Skin epidermis (tissue), 12 donors: Measurements from ENCODE around the gene CPED1.
"Not testable (repeated sequence)": the region's sequence is repeated elsewhere in the genome, so short reads cannot be mapped to it uniquely, and the experiment has no call there.

Source experiments
- H3K27ac ChIP-seq, 21 experiments: fragments of 200-600 bp; sonication (generic) in 11 of 21; one replicate each; pipeline ENCODE4 v1.5.0; 2020; ENCODE audit warnings: mild to moderate bottlenecking in 3 of 21, inconsistent platforms in 2 of 21, moderate library complexity in 2 of 21
- H3K4me3 ChIP-seq, 7 experiments: fragments of 200-600 bp; sonication (generic) in 2 of 7; one replicate each; pipeline ENCODE4 v1.5.0; 2020; ENCODE audit warnings: inconsistent platforms in 2 of 7, mild to moderate bottlenecking in 2 of 7, moderate library complexity in 1 of 7

CPED1 gene

GRCh38 chr7:121252523-121253235 lies 264.2 kb downstream of the CPED1 start:
- H3K27ac ChIP-seq, H3K4me3 ChIP-seq: not testable (repeated sequence)

DNA sequence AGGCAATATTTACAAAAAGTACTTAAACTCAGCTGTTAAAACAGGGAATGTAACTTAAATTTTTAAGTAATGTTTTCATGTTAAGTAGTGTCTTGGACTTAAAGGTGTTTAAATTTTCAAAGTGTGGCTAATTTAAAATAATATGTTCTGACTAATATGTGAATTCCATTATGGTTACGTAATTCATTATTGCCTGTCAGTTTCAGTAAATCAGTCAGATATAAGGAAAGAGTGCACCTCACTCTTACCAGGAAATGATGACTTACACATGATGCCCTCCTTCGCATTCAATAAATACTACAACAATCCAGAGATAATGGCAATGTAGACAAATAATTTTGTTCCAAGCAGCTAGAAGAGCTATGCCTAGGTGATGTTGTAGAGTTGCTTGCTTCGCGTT lies 271.3 kb downstream of the CPED1 start:
- no peak overlapping the region for H3K27ac ChIP-seq
- H3K4me3 ChIP-seq: no peak overlapping the region

- Histone ChIP-seq H3K27ac (no peak overlapping the region), H3K4me3 (no peak overlapping the region)
Measured at GRCh38 chr7:121261207-121261884, 272.8 kb downstream of the CPED1 start.

DNA sequence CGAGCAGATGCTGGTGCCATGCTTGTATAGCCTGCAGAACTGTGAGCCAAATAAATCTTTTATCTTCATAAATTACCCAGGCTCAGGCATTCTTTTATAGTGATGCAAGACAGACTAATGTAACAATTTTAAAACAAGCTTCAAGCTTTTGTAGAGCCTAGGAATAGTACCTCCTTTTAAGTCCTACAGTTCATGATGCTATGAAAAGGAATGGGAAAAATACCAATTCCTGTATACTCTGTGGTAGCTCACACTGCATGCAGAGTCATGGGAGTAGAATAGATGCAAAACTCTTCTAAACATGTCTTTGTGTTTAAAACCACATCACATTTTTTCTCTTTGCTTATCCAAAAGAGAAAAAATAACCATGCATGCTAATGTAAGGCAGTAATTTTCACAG lies 273.7 kb downstream of the CPED1 start:
- H3K4me3 ChIP-seq: no peak overlapping the region
- H3K27ac ChIP-seq: no peak overlapping the region

GRCh38 chr7:121262969-121263368 lies 274.5 kb downstream of the CPED1 start:
- Histone ChIP-seq H3K4me3 (no peak overlapping the region), H3K27ac (no peak overlapping the region)

DNA sequence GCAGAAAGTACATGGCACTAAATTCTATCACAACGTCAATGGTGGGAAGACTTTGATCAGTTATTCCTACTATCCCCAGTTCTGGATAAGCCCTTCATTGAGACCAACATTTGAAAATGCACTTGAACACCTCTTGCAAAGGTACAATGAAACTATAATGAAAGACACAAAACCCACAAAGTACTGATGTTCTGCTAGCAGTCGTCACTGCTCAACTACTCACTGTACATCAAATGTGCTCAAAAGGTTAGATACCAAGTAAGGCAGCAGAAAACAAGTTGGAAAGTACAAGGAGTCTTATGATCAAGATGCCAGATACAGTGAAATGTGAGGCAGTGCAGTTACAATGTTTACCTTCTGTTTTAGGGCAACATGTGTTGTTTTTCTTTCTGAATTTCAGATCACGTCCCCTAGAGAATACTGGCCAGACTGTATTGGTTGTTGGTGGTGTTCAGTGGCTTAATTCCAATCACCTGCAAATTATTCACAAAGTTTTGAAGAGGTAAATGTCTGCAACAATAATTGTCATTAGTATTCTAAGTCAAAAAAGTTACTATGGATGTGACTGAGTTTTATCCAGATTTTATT lies 277.9 kb downstream of the CPED1 start:
- H3K27ac ChIP-seq: no peak overlapping the region

GRCh38 chr7:121267612-121268011 lies 279.1 kb downstream of the CPED1 start:
- H3K27ac ChIP-seq: no peak overlapping the region
- no peak overlapping the region for H3K4me3 ChIP-seq

More for the DNA sequence above, 277.9 kb downstream of the CPED1 start:
- no peak overlapping the region for H3K4me3 ChIP-seq

- Histone ChIP-seq H3K4me3 (no peak overlapping the region), H3K27ac (no peak overlapping the region)
Measured at GRCh38 chr7:121269798-121270197, 281.3 kb downstream of the CPED1 start.

DNA sequence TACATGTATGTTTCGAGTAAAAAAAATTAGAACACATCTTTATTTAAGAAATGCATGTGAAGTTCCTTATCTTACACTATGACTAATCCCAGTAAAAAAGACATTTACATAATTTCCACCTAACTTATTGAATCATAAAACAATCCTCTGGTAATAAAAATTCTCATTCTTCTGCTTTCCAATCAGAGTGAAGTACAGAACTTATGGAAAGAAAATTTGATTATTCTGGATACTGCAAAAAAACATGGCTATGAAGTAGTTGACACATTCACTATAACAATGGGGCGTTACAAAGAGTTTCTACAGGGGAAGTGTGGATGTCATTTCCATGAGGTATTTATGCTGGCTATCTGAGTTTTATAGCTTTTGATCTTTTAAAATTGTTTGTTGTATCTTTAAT lies 282.6 kb downstream of the CPED1 start:
- no peak overlapping the region for H3K27ac ChIP-seq
- no peak overlapping the region for H3K4me3 ChIP-seq

GRCh38 chr7:121271916-121272315 lies 283.4 kb downstream of the CPED1 start:
- no peak overlapping the region for H3K27ac ChIP-seq
- no peak overlapping the region for H3K4me3 ChIP-seq

- H3K27ac ChIP-seq: no peak overlapping the region
- no peak overlapping the region for H3K4me3 ChIP-seq
Measured at GRCh38 chr7:121272676-121273075, 284.2 kb downstream of the CPED1 start.

DNA sequence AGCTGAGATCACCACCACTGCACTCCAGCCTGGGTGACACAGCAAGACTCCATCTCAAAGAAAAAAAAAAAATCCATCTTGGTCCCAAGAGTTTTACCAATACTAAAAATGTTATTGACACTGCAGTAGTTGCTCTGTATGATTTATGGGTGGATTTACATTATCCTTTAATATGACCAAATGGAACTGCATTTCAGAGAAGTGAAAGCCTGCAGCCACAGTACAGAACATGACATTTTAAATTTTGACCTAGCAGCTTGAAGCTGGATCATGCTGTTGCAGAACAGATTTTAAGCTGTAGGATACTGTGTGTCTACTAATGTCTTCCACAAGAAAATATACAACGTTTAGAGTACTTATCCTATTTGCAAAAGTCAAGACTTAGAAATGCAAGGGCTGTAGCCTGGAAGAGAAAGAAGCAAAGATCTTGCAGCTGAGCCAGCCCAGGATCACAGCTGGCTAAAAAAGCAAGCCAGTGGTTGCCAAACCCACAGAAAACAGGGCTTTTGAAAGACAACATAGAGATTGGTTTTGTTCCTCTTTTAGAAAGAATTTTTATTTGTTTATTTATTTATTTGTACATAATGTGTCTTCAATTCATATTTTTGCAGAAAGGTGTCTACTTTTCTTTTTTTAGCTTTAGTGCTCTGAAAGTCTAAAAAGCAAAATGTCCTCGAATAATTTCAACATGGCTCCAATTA lies 285.1 kb downstream of the CPED1 start:
- no peak overlapping the region for H3K4me3 ChIP-seq
- H3K27ac ChIP-seq: peak overlapping the region in 2 of 21 experiments; percentile 3 to 7

DNA sequence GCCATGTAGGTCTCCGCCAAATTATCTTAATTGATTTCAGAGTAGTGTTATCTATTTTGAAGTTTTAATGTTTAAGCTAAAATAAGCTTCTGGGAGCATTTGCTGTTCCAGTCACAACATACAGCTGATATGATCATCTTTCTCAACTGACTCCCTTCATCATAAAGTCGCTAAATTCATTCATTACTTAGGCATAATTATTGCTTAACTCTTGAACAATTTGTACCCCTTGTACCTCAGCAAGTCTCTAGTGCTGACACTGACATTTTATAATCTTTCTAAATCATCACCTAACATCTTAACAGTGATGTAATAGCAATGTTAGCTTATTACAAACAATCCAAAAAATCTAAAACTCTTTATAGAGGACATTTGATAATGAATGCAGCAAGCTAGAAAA lies 286.0 kb downstream of the CPED1 start:
- Histone ChIP-seq H3K4me3 (no peak overlapping the region), H3K27ac (no peak overlapping the region)

GRCh38 chr7:121275204-121275603 lies 286.7 kb downstream of the CPED1 start:
- H3K4me3 ChIP-seq: no peak overlapping the region
- H3K27ac ChIP-seq: no peak overlapping the region

GRCh38 chr7:121276313-121276712 lies 287.8 kb downstream of the CPED1 start:
- Histone ChIP-seq H3K4me3 (no peak overlapping the region), H3K27ac (no peak overlapping the region)

- H3K27ac ChIP-seq: peak overlapping the region in 1 of 21 experiments; percentile 26
Measured at GRCh38 chr7:121278120-121279021, 289.9 kb downstream of the CPED1 start.

DNA sequence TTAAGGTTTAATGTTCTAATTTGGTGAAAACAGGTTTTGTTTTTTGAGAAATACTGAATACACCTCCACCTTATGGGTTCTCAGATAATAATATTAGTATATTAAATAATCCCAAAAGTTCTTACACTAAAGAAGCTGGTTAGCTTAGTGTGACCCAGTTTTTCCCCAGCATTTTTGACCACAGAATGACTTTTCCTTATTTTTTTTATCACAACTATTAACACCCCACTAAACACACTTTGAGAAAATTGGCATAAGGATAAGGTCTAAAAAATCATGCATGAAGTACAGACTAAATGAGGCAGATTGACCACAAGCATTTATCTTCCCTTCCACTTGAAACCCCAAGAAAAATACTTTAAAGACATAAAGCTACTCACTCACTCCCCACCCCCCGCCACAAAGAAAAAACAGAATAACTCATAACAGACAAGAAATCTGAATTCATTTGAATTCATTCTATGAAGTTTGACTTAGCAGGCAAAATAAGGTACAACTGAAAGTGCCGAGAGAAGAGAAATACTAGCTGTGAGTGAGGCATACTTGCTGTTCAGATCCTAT lies 290.6 kb downstream of the CPED1 start:
- H3K27ac ChIP-seq: peak overlapping the region in 1 of 21 experiments; percentile 55
- no peak overlapping the region for H3K4me3 ChIP-seq

More at GRCh38 chr7:121278120-121279021, 289.9 kb downstream of the CPED1 start:
- H3K4me3 ChIP-seq: no peak overlapping the region

- H3K4me3 ChIP-seq: no peak overlapping the region
Measured at GRCh38 chr7:121279822-121280221, 291.3 kb downstream of the CPED1 start.

DNA sequence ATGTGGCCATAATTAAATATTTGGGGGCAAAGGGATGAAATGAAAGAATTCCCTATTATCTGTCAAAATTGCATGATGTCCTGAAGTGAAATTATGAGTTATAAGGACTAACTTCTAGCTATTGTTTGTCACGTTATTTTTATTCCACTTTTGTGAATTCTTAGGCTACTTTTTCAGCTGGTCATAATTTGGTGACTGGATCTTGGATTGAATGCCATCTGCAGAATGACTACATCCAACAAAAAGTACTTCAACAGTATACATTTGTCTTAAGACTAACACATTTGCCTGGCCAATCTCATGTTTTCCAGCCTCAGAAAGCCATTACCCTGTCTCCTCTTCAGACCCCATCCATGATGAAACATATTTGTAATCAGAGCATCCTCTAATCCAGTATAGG lies 292.1 kb downstream of the CPED1 start:
- Histone ChIP-seq H3K4me3 (no peak overlapping the region), H3K27ac (no peak overlapping the region)

More at GRCh38 chr7:121279822-121280221, 291.3 kb downstream of the CPED1 start:
- H3K27ac ChIP-seq: peak overlapping the region in 1 of 21 experiments; percentile 55
